Kidney tubule cell (primary cell): ENCODE data around the gene DENND1A.

Source experiments
- DNase-seq: peaks from one replicate; pipeline ENCODE4 v3.0.0-alpha.2; 2018; ENCODE audit warnings: low spot score

DENND1A gene

DNA sequence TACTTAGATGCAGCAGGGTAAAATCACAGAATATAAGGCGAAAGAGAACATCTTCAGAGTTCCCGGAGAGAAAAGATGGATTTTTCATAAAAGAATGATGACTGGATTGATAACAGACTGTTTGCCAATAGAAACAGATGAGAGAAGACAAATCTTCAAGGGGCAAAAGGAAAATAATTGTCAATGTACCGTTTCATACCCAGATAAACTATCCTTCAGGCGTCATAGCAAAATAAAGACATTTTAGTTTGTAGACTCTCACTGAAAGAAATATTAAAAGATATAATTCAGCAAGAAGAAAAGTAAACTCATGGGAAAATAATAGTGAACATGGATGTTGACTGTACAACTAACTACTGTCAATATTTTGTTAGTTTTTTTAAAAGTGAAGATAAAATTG, 399.7 kb downstream of the DENND1A start:
- DNase-seq, result no peak

DNA sequence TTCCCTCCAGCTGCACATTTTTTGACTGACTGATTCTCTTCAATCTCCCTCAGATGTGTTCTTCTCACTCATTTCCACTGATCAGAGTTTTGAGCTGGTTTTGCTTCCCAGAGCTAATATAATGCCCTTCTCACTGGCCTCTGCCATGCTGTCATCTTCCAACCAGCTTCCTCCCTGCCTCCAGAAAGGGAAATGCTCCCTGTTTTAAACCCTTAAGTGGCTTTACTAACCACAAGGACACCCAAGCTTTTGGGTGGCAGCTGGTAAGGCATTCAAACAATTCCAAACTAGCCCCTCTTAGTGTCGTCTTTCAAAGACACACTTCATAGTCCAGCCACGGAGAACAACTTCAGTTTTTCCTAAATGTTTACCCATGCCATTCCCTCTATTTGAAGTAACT, 401.4 kb downstream of the DENND1A start:
- DNase-seq, result no peak

DNA sequence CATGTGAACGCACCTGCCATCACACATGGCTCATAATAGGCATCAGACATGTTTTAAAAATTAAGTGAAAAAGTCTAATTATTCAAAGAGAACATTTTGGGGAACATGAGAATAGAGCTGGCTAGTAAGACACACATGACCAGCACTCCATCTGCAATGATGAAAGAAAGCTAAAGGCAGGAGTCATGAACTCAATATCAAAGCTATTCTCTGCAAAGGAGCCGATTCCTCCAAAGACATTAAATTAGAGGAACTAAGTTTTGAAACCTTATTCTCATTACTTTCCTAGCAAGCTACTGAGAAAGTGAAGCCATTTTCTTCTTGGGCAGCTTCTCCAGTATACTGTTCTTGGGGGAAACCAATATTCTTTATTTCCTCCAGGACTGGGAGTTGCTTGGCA, 401.9 kb downstream of the DENND1A start:
- no peak for DNase-seq

DNA sequence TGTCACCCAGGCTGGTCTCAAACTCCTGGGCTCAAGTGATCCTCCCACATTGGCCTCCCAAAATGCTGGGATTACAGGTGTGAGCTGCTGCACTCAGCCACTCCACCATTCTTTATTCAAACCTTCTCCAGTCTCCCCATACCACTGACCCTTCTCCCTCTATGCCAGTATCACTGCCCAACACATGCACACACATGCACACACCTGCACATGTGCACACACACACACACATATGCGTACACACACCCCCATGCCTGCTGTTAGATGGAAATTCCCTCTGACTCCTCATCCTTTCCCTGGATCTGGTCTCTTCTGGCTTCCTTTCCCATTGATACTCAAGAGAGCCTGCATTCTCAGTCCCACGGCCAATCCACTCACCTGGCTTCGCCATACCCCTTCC, 404.0 kb downstream of the DENND1A start:
- no peak for DNase-seq

DNA sequence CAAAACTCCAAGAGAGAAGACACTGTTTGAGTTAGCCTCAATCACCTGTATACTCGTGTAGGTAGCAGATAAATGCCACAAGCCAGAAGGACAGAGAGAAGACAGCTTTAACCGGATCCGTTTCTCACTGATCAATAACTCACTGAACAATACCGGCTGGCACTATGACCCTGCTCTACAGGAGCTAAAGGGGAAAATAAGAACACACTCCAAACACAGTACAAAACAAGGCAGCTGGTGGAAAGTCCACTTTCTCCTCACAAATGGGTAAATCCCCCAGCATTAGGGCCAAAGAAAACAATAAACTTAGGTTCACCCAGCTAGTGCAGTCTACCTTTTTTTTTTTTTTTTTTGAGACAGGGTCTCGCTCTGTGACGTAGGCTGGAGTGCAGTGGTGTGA, 404.5 kb downstream of the DENND1A start:
- no peak for DNase-seq

DNA sequence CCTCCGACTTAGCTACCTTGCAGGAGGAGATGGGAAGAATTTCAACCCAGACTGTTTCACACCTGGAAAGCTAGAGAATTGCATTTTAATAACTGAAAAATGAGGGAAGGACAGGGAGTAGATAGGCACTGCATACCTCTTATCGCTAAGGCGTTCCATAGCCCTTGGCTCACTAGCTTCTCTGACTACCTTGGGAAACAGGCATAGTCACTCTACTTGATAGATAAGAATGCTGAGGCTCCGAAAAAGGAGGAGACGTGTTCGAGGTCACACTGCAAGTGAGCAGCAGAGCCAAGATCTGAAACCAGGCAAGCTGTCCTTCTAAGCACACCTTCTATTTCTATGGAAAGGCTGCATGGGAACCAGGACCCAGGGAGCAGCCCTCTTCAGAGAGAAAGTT, 405.1 kb downstream of the DENND1A start:
- no peak for DNase-seq

DNA sequence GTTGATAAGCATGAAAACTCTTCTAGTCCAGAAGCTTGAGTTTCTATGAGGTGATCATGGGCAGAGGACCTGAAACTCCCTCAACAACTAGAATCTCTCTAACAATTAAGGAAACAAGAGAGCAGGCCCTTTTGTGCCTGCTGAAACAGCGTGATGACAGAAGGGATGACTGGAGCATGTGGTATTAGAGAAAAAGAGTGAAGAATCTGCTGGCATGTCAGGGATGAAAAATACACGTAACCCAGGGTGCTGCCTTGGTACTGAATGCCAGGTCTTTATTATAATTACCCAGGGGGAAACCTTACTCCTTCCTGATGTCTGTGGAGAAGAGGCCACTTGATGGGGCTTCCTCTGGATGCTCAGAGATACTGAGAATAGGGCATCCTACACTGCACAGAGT, 406.1 kb downstream of the DENND1A start:
- DNase-seq, result no peak

DNA sequence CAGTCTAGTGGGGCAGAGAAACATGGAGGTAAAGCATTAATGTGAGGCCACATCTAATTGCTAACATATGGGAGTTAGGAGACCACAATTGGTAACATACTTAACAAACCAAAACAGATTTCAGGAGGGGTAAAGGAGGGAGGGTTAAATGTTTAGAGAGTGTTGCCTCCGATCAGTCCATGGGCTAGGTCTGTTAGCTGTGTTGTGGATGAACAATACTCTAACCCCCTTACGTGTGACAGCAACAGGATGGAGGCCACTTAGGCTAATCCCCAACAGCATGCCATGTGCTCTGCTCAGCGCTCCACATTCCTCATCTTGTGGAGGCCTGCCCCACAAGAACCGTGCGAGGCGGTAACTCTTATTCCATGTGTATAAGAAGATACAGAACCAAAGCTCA, 406.9 kb downstream of the DENND1A start:
- no peak for DNase-seq

DNA sequence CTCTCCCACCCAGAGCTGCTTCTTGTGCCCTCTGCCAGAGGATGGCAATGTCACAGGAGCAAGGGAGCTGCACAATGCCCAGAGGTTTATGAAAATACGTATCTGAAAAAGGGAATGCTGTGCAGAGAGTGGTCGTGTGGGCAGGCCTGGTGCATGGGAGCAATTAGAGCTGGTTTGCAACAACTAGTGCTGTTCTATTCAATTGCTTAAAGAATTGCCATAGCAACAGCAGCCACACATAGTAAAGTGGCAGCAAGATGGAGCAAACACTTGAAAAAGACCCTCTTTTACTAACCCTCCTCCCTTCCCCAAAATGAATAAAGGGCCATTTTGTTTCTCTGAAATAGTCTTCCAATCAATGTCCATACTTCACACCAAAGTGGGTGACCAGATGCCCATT, 407.7 kb downstream of the DENND1A start:
- DNase-seq, result no peak

DNA sequence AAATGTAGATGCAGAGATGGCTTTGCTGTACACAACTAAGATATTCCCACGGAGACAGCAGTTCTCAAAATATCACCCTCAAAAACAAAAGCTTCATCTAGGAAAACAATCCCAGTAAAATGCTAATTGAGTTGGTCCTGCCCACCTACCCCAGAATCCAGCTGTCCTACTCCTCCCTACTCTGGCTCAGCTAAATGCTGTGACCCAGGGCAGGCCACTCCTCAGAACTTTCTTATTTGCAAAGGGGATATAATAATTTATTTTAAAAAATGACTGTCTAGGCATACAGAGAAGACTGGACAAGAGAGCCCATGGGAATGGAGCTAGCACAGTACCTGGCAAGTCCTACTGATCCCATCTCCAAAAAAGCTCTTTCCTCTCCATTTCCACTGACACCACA, 411.6 kb downstream of the DENND1A start:
- DNase-seq, result no peak

DNA sequence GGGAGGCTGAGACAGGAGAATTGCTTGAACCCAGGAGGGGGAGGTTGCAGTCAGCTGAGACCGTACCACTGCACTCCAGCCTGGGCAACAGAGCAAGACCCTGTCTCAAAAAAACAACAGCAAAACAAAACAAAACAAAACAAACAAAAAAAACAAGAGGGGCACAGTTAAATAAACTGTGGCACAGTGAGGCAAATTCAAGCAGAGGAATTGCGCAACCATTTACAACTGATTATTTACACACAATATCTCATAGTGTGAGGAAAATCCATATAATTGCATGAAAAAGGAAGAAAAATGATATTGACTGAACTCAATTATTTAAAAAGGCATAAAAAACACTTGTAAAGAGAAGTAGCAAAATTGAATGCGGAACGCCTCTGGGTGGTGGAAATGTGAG, 412.4 kb downstream of the DENND1A start:
- no peak for DNase-seq

DNA sequence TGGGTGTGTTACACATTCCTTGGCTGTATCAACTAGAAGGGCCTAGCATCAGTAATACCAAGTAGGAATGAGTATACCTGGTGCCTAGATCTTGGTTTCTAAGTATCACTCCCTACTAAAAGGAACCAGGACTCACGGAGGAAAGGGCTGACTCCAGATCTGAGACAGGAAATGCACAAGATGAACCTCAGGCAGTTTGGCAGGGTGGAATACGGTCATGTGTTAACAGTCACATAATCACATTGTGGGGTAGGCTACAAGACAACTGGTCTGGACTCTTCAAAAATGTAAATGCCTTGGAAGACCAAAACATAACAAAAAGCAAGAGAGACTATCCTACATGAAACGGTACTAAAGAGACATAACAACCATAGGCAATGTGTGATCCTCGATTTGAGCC, 415.2 kb downstream of the DENND1A start:
- no peak for DNase-seq

DNA sequence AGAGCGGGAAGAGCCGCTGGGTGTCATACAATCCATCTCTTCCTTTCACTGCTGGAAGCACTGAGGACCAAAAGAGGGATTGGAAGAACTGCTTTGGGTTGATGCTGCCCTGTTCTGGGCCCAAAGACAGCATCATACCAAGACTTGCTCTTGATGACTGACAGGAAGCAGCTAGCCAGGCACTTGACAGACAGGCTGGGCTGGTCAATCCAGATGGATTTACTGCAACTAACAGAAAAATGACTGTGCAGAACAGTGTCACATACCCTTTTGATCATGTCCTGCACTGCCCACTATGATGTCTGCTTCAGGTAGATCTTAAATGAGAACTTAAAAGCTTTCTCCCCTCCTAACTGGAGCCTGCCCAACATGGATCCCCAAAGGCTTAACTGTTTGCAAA, 416.4 kb downstream of the DENND1A start:
- no peak for DNase-seq

DNA sequence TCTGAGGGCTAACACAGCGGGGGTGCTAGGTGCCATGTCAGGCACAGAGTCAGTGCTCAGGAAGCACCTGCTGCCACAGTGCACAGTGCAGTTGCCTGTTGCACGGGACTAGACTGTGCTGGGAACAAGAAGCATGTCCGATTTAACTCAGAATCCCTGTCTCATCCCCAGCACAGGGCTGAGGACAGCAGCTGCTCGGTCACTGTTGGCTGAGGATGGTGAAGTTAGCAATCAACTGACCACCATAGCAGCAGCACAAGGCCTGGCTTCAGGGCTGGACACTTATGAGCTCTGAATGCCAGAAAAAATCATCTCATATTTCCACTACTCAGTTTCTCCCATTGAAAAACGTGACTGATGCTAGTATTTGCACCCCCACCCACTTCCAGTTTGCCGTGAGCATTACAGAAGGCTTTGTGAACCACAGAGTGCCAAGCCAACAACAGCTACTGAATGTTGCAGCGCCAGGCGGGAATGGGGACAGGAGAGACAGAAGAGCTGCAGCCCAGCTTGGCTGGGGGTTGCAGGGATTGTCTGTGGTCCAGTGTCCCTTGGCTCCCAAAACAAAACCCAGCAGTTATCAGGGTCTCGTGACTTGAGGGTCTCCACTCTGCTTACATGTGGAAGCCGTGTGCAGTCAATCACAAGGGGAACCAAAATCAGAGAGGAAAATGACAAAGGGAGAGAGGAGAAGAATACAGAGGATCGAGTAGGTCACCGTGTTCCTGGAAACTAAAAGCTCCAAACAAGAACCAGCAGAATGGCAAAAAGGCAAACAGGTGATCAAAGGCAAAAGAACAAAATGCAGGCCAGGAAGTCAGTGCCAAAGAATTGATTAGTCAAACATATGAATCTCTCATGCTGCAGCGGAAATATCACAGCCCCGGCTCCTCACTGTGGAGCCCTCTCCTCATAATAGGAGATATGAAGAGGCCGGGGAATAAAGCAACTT, 418.3 kb downstream of the DENND1A start:
- no peak for DNase-seq

DNA sequence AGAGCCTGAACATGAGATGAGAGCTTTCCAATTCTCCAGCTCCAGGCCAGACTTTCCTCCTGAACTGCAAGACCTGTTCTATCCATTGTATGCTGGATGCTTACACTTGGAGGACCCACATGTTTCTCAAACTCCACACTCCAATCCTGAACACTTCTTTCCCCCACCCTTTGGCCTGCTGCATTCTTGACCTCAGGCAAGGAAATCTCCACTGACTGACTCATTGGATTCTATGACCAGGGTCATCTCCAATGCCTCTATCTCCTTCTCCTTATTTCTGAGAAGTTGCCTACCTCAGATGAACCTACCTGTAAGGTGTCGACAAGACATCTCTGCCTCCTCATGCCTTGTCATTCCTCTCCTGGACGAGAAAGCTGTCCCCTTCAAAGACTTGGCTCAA, 420.3 kb downstream of the DENND1A start:
- DNase-seq, result no peak

DNA sequence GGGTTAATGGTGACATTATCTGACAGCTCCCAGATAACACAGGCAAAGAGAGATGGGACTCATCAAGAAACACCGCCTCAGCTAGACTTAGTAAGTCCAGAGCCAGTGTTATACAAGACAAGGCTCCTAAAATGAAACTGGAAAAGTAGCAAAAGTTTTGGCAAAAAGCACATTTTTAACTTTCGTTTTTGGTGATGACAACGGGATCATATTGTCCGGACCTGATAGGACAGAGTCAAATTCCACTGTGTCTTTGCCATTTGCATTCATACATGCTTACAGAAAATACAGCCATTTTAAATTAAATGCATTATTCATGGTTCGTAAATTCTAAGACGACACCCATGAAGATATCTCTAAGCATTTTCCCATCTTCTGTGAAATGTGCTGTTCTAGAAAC, 421.9 kb downstream of the DENND1A start:
- no peak for DNase-seq

DNA sequence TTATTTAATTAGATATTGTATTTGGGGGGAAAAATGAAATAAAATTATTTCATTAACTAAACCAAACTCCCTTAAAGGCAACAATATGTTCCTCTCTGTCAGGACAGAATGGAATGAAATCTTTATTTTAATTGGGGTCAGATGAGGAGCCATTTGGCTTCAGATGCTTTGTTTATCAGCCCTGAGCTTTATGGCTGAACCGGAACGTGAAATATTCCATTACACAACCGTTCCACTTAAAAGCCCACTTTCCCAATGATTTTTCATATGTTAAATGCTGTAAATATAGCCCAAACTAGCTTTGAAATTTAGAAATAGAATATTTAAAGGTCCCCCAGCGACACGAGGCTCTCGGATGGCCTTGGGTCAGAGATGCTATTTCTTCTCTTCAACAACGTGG, 424.4 kb downstream of the DENND1A start:
- DNase-seq, result no peak

DNA sequence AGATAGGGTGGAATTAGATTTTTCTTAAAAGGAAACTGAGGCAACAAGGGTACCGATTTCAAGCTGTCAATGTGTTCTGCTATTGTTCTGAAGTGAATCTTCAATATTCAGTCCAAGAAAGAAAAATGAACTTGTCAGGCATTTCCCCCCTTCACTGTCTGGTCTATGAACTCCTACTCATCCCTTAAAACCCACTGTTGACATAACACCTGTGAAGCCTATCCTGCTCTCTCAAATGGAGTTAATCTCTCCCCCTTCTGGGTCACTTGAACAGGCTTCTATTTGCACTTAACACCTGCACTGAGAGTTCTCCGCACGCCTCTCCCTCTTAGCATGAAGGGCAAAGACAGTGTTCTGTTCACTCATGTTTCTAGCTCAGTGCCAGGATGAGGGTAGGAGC, 429.6 kb downstream of the DENND1A start:
- DNase-seq, result no peak

DNA sequence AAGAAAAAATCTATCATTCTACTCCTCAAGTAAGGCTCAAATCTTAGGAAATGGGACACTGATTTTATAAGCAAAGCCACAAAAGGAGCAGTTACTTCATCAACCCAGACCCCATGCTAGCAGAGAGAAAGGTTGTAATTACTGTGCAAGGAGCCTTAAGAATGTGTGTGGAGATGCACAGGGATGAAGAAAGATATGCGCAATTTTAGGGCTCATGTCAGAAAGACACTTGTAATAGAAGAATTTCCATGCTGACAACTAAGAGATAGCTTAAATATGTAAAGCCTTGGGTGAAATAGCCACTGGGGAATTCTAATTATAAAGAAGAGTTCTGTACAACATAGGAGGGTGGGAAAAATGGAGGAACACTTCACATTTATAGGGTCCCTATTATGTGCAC, 432.1 kb downstream of the DENND1A start:
- DNase-seq, result no peak

DNA sequence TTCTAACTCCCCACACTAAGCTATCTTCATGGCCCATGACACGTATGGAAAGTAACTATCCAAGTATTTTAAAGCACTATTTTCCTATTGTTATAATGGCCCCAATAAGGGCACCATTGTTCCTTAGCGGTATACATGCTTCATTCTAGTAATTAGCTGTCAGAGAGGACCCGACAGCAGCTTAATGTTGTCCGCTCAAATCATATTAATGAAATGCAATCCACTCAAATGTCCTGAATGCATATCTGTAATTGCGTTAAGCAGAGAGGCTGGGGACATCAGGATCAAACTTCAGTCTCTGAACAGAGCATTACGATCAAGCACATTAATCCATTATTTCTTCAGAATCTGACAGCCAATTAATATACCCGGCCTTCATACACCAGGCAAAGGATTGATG, 434.2 kb downstream of the DENND1A start:
- no peak for DNase-seq

DNA sequence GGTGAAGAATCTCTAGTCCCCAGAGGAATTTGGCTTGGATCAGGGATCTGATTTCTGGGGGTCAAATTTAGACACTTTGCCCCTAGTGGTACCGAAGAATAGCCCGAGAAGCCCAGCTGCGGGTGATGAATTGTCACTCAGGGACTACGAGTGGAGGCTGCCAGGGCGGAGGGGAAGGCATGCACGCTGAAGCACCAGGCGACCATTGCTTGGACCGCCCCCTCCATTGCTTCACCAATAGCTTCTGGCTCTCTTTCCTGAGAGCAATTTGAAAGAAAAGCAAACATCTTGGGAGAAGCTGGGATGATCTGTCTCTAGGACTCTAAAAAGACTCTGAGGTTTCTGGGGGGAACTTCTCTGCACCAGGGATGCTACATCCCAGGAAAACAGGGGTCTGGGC, 436.3 kb downstream of the DENND1A start:
- DNase-seq, result no peak

DNA sequence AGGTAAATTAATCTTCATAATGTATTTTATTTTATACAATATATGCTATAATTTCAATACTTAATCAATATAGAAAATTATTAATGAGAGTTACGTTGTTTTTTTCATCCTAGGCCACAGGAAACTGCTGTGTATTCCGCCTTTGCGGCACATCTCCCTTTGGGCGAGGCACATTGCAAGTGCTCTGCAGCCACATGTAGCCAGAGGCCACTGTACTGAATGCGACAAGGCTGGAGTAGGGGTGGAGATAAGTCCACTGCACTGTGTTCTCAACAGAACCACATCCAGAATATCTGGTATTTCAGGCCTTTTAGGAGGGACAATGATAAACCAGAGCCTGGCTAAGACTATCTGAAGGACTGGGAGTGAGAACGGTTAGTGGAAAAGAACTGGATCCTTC, 439.2 kb downstream of the DENND1A start:
- no peak for DNase-seq

DNA sequence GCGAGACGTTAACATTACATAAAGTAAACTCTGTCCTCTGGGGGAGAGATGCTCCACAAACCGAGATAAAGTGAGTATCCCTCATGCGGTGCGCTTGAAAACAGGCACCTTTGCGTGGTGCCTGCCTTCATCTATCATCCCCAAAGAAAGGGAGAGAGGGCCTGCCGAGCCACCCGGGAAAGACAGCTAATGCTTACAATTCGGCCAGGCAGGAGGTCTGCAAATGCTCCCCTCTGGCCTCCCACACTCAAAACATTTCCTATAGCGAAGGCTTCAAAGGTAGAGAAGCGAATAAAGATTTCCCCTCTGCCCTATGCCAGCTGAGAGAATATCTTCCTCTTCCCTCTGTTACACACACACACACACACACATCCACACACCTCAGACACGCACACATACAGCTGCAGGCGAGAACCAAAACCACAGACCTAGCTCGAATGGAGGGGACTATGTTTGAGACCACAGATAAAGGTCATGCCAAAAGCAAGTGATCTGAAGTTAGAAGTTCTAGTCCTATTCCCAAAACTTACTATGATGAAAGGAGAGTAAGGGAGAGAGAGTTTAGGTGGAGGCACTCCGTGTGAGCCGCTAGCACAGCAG, 441.1 kb downstream of the DENND1A start:
- no peak for DNase-seq
